ENCODE data around the gene SLC25A22. TPM values are rescaled to one million over a fixed set of nuclear protein-coding genes. Genes with fewer than 3 reads are reported as not detected.

SLC25A22 gene
- total RNA-seq, 1 experiment from 2014 or later, result 32.7 TPM

GRCh38 chr11:846496-847098 lies 48.5 kb upstream of the SLC25A22 start:
- peak overlapping the region; percentile 90 for H3K4me2 ChIP-seq (ENCODE audit: low read length)
- no peak overlapping the region for H3K4me3 ChIP-seq (ENCODE audit: low read length)
- no peak overlapping the region for H3K27ac ChIP-seq (ENCODE audit: low read length)
- no peak for ATAC-seq
- H3K4me1 ChIP-seq (ENCODE audit: insufficient read depth, low read length), result peaks cover 33% of the 10 kb centered on the region
- no peaks in the 10 kb centered on the region for H3K9me3 ChIP-seq (ENCODE audit: low read length)
- ChIA-PET POLR2A (ENCODE audit: unreplicated experiment) (no interaction called here), CTCF (no interaction called here)
- H3F3A ChIP-seq (ENCODE audit: low read length, unreplicated experiment), result no peaks in the 10 kb centered on the region
- BruUV-seq (replicated peaks), result no TSS peak
- H3K9ac ChIP-seq (ENCODE audit: low read length), result no peak overlapping the region
- peaks cover 53% of the 10 kb centered on the region for H3K79me2 ChIP-seq (ENCODE audit: low read length)
- TF ChIP-seq CTCF (conservative IDR thresholded peaks at IDR 0.05; ENCODE audit: low read depth, low read length), result no peak
- no peak for TF ChIP-seq EZH2phosphoT487 (IDR thresholded peaks at IDR 0.05; ENCODE audit: borderline replicate concordance, low read length)
- TF ChIP-seq EZH2 (IDR thresholded peaks at IDR 0.05; ENCODE audit: low read length, unreplicated experiment), result no peak
- intact Hi-C loops (cut with micrococcal nuclease), result no loop called here
- no peak for DNase-seq
- no peaks in the 10 kb centered on the region; the same call in 1 of the 2 replicates for H3K36me3 ChIP-seq (ENCODE audit: low read depth, low read length)
- no peak overlapping the region for H2AFZ ChIP-seq (ENCODE audit: low read length)
- H4K20me1 ChIP-seq (ENCODE audit: low read length), result peaks cover 6% of the 10 kb centered on the region
- H3K27me3 ChIP-seq (ENCODE audit: low read length), result no peaks in the 10 kb centered on the region
- H3K9me2 ChIP-seq (replicated peaks; ENCODE audit: low read length), result no peaks in the 10 kb centered on the region

- intact Hi-C loops (cut with micrococcal nuclease), result no loop called here
- BruUV-seq (replicated peaks), result no TSS peak
- Histone ChIP-seq H3K4me1 (ENCODE audit: insufficient read depth, low read length) (peaks cover 33% of the 10 kb centered on the region), H2AFZ (ENCODE audit: low read length) (no peak overlapping the region), H3K79me2 (ENCODE audit: low read length) (peaks cover 59% of the 10 kb centered on the region), H3K9ac (ENCODE audit: low read length) (no peak overlapping the region), H3K4me2 (ENCODE audit: low read length) (peak overlapping the region; percentile 90), H3K4me3 (ENCODE audit: low read length) (no peak overlapping the region), H3K9me2 (replicated peaks; ENCODE audit: low read length) (no peaks in the 10 kb centered on the region), H4K20me1 (ENCODE audit: low read length) (peaks cover 11% of the 10 kb centered on the region), H3K27ac (ENCODE audit: low read length) (no peak overlapping the region), H3K9me3 (ENCODE audit: low read length) (no peaks in the 10 kb centered on the region), H3K27me3 (ENCODE audit: low read length) (no peaks in the 10 kb centered on the region), H3F3A (ENCODE audit: low read length, unreplicated experiment) (no peaks in the 10 kb centered on the region), H3K36me3 (ENCODE audit: low read depth, low read length) (peaks cover 5% of the 10 kb centered on the region)
- ATAC-seq, result no peak
- ChIA-PET CTCF (no interaction called here), POLR2A (ENCODE audit: unreplicated experiment) (interaction anchor here (0.6 kb wide), 1 partner anchor 171 kb away, joined by 4 read pairs; no protein-coding TSS in a partner anchor)
- TF ChIP-seq EZH2phosphoT487 (IDR thresholded peaks at IDR 0.05; ENCODE audit: borderline replicate concordance, low read length), result no peak
- no peak for TF ChIP-seq CTCF (conservative IDR thresholded peaks at IDR 0.05; ENCODE audit: low read depth, low read length)
- no peak for DNase-seq
These were observed 47.9 kb upstream of the SLC25A22 start for GRCh38 chr11:845872-846495.

Measured in PC-3 (cell line).